ENCODE data around the gene ETV2. TPM values are rescaled to one million over a fixed set of nuclear protein-coding genes. Genes with fewer than 3 reads are reported as not detected.
A peak's percentile ranks its signal among the peaks of the same experiment; 100 is the strongest.
"Not testable (repeated sequence)": the region's sequence is repeated elsewhere in the genome, so short reads cannot be mapped to it uniquely, and the experiment has no call there.

The ETV2 gene, protein sequence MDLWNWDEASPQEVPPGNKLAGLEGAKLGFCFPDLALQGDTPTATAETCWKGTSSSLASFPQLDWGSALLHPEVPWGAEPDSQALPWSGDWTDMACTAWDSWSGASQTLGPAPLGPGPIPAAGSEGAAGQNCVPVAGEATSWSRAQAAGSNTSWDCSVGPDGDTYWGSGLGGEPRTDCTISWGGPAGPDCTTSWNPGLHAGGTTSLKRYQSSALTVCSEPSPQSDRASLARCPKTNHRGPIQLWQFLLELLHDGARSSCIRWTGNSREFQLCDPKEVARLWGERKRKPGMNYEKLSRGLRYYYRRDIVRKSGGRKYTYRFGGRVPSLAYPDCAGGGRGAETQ
- 6.1 TPM for polyA plus RNA-seq (2013, experiment 1 of 2)
- 4.3 TPM for polyA plus RNA-seq (2013, experiment 2 of 2)

GRCh38 chr19:35641515-35642151 is at the start of gene ETV2:
TSS of gene ETV2 (plus strand) at chr19:35641745. CDS start at chr19:35642461, 716 bp downstream.
- Histone ChIP-seq H3K4me1 (ENCODE audit: control insufficient read depth, insufficient read depth, low read length, poor library complexity, severe bottlenecking) (peaks cover 19% of the 10 kb centered on the region), H3K36me3 (ENCODE audit: control insufficient read depth, insufficient read depth, low read length) (peaks cover 19% of the 10 kb centered on the region), H3K4me3 (ENCODE audit: extremely low read depth, insufficient read depth, low read length, poor library complexity, severe bottlenecking) (peak within 1 kb of the TSS; percentile 48), H3K27ac (ENCODE audit: low read depth, low read length, severe bottlenecking) (peak within 1 kb of the TSS; percentile 88), H3K9me3 (ENCODE audit: control insufficient read depth, low read length) (no peaks in the 10 kb centered on the region)
- WGBS, 2 experiments (ENCODE audit: insufficient coverage in 2 of 2) = 27 to 29% methylated on average over 13 to 15 of the region's 28 CpGs

DNA sequence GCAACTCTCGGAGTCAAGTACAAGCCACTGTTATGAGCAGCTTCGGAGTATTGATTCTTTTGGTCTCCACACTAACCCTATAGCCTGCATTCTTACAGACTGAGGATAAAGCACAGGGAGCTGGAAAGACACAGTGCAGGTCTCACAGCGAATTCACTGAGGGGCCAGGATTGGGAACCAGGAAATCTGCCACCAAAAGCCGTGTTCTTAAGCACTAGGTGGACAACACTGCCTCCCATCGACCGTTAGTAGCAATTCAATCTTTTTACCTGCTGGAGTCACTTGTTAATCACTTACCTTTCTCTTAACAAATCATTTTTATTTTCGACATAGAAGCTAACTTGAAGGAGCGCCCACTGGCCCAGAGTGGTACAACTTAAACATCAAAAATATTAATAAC is 49.3 kb upstream of the ETV2 start:
- H3K36me3 ChIP-seq (ENCODE audit: control insufficient read depth, insufficient read depth, low read length) = no peaks in the 10 kb centered on the region
- 29 to 39% methylated on average over 7 to 8 of the region's 8 CpGs for WGBS, 2 experiments (ENCODE audit: insufficient coverage in 2 of 2)
- no peaks in the 10 kb centered on the region for H3K9me3 ChIP-seq (ENCODE audit: control insufficient read depth, low read length)
- no peak overlapping the region for H3K27ac ChIP-seq (ENCODE audit: low read depth, low read length, severe bottlenecking)
- H3K4me3 ChIP-seq (ENCODE audit: extremely low read depth, insufficient read depth, low read length, poor library complexity, severe bottlenecking) = no peak overlapping the region
- H3K4me1 ChIP-seq (ENCODE audit: control insufficient read depth, insufficient read depth, low read length, poor library complexity, severe bottlenecking) = no peaks in the 10 kb centered on the region

DNA sequence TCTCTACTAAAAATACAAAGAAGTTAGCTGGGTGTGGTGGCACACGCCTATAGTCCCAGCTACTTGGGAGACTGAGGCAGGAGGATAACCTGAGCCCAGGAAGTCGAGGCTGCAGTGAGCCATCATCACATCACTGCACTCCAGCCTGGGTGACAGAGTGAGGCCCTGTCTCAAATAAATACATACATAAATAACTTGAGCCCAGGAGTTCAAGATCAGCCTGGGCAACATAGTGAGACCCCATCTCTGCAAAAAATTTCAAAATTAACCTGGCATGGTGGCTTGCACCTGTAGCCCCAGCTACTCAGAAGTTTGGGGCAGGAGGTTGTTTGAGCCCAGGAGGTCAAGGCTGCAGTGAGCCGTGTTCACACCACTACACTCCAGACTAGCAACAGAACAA is 46.5 kb upstream of the ETV2 start:
- H3K36me3 ChIP-seq (ENCODE audit: control insufficient read depth, insufficient read depth, low read length); H3K4me3 ChIP-seq (ENCODE audit: extremely low read depth, insufficient read depth, low read length, poor library complexity, severe bottlenecking); H3K9me3 ChIP-seq (ENCODE audit: control insufficient read depth, low read length); H3K4me1 ChIP-seq (ENCODE audit: control insufficient read depth, insufficient read depth, low read length, poor library complexity, severe bottlenecking); H3K27ac ChIP-seq (ENCODE audit: low read depth, low read length, severe bottlenecking): not testable (repeated sequence)
- 83 to 92% methylated on average over 2 to 3 of the region's 3 CpGs for WGBS, 2 experiments (ENCODE audit: insufficient coverage in 2 of 2)

GRCh38 chr19:35595928-35596327 is 45.6 kb upstream of the ETV2 start:
- Histone ChIP-seq H3K9me3 (ENCODE audit: control insufficient read depth, low read length) (no peaks in the 10 kb centered on the region), H3K4me3 (ENCODE audit: extremely low read depth, insufficient read depth, low read length, poor library complexity, severe bottlenecking) (no peak overlapping the region), H3K27ac (ENCODE audit: low read depth, low read length, severe bottlenecking) (no peak overlapping the region), H3K4me1 (ENCODE audit: control insufficient read depth, insufficient read depth, low read length, poor library complexity, severe bottlenecking) (no peaks in the 10 kb centered on the region), H3K36me3 (ENCODE audit: control insufficient read depth, insufficient read depth, low read length) (no peaks in the 10 kb centered on the region)
- WGBS, 2 experiments (ENCODE audit: insufficient coverage in 2 of 2) = 100% methylated on average over 1 of the region's 1 CpG; no CpG with 5 or more reads in 1 of the 2 experiments

GRCh38 chr19:35596366-35596999 is 45.1 kb upstream of the ETV2 start:
- Histone ChIP-seq H3K4me1 (ENCODE audit: control insufficient read depth, insufficient read depth, low read length, poor library complexity, severe bottlenecking) (no peaks in the 10 kb centered on the region), H3K27ac (ENCODE audit: low read depth, low read length, severe bottlenecking) (no peak overlapping the region), H3K36me3 (ENCODE audit: control insufficient read depth, insufficient read depth, low read length) (no peaks in the 10 kb centered on the region), H3K9me3 (ENCODE audit: control insufficient read depth, low read length) (no peaks in the 10 kb centered on the region), H3K4me3 (ENCODE audit: extremely low read depth, insufficient read depth, low read length, poor library complexity, severe bottlenecking) (no peak overlapping the region)
- WGBS, 2 experiments (ENCODE audit: insufficient coverage in 2 of 2) = 75 to 92% methylated on average over 2 to 4 of the region's 4 CpGs

DNA sequence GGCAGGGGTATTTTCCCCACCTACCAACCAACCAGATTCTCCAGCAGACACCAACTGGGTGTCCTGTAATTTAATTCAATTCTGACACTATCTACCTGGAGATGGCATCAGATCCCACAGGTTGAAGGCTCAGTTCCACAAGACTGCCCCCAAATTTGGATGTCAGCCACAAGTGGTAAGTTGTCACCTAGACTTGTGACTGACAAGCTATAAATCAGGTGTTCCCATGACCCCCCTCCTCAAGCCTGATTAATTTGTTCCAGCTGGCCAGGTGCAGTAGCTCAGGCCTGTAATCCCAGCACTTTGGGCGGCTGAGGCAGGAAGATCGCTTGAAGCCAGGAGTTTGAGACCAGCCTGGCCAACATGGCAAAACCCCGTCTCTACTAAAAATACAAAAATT is 39.6 kb upstream of the ETV2 start:
- Histone ChIP-seq H3K4me1 (ENCODE audit: control insufficient read depth, insufficient read depth, low read length, poor library complexity, severe bottlenecking) (no peaks in the 10 kb centered on the region), H3K27ac (ENCODE audit: low read depth, low read length, severe bottlenecking) (no peak overlapping the region), H3K36me3 (ENCODE audit: control insufficient read depth, insufficient read depth, low read length) (no peaks in the 10 kb centered on the region), H3K9me3 (ENCODE audit: control insufficient read depth, low read length) (peaks cover 6% of the 10 kb centered on the region), H3K4me3 (ENCODE audit: extremely low read depth, insufficient read depth, low read length, poor library complexity, severe bottlenecking) (no peak overlapping the region)
- WGBS, 2 experiments (ENCODE audit: insufficient coverage in 2 of 2) = 70 to 92% methylated on average over 2 of the region's 3 CpGs

GRCh38 chr19:35604436-35604835 is 37.1 kb upstream of the ETV2 start:
- peaks cover 13% of the 10 kb centered on the region for H3K9me3 ChIP-seq (ENCODE audit: control insufficient read depth, low read length)
- not testable (repeated sequence) for H3K4me3 ChIP-seq (ENCODE audit: extremely low read depth, insufficient read depth, low read length, poor library complexity, severe bottlenecking); H3K4me1 ChIP-seq (ENCODE audit: control insufficient read depth, insufficient read depth, low read length, poor library complexity, severe bottlenecking); H3K27ac ChIP-seq (ENCODE audit: low read depth, low read length, severe bottlenecking); H3K36me3 ChIP-seq (ENCODE audit: control insufficient read depth, insufficient read depth, low read length)
- 78% methylated on average over 4 of the region's 4 CpGs; no CpG with 5 or more reads in 1 of the 2 experiments for WGBS, 2 experiments (ENCODE audit: insufficient coverage in 2 of 2)

DNA sequence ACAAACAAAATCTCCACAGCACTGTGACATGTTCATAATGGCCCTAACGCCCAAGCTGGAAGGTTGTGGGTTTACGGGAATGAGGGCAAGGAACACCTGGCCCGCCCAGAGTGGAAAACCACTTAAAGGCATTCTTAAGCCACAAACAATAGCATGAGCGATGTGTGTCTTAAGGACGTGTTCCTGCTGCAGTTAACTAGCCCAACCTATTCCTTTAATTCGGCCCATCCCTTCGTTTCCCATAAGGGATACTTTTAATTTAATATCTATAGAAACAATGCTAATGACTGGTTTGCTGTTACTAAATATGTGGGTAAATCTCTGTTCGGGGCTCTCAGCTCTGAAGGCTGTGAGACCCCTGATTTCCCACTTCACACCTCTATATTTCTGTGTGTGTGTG is 34.4 kb upstream of the ETV2 start:
- H3K4me1 ChIP-seq (ENCODE audit: control insufficient read depth, insufficient read depth, low read length, poor library complexity, severe bottlenecking); H3K27ac ChIP-seq (ENCODE audit: low read depth, low read length, severe bottlenecking); H3K4me3 ChIP-seq (ENCODE audit: extremely low read depth, insufficient read depth, low read length, poor library complexity, severe bottlenecking); H3K36me3 ChIP-seq (ENCODE audit: control insufficient read depth, insufficient read depth, low read length): not testable (repeated sequence)
- 100% methylated on average over 3 of the region's 8 CpGs; no CpG with 5 or more reads in 1 of the 2 experiments for WGBS, 2 experiments (ENCODE audit: insufficient coverage in 2 of 2)
- H3K9me3 ChIP-seq (ENCODE audit: control insufficient read depth, low read length) = peaks cover 13% of the 10 kb centered on the region

- Histone ChIP-seq H3K27ac (ENCODE audit: low read depth, low read length, severe bottlenecking) (no peak overlapping the region), H3K4me1 (ENCODE audit: control insufficient read depth, insufficient read depth, low read length, poor library complexity, severe bottlenecking) (peaks cover 4% of the 10 kb centered on the region), H3K4me3 (ENCODE audit: extremely low read depth, insufficient read depth, low read length, poor library complexity, severe bottlenecking) (no peak overlapping the region), H3K36me3 (ENCODE audit: control insufficient read depth, insufficient read depth, low read length) (no peaks in the 10 kb centered on the region), H3K9me3 (ENCODE audit: control insufficient read depth, low read length) (peaks cover 13% of the 10 kb centered on the region)
- 68% methylated on average over 3 of the region's 3 CpGs; no CpG with 5 or more reads in 1 of the 2 experiments for WGBS, 2 experiments (ENCODE audit: insufficient coverage in 2 of 2)
These were observed 33.9 kb upstream of the ETV2 start for GRCh38 chr19:35607661-35608060.

GRCh38 chr19:35608251-35608650 is 33.3 kb upstream of the ETV2 start:
- Histone ChIP-seq H3K4me1 (ENCODE audit: control insufficient read depth, insufficient read depth, low read length, poor library complexity, severe bottlenecking) (peaks cover 4% of the 10 kb centered on the region), H3K4me3 (ENCODE audit: extremely low read depth, insufficient read depth, low read length, poor library complexity, severe bottlenecking) (no peak overlapping the region), H3K36me3 (ENCODE audit: control insufficient read depth, insufficient read depth, low read length) (no peaks in the 10 kb centered on the region), H3K27ac (ENCODE audit: low read depth, low read length, severe bottlenecking) (no peak overlapping the region), H3K9me3 (ENCODE audit: control insufficient read depth, low read length) (peaks cover 13% of the 10 kb centered on the region)
- 100% methylated on average over 1 of the region's 2 CpGs for WGBS, 2 experiments (ENCODE audit: insufficient coverage in 2 of 2)
